Activated CD4-positive, alpha-beta T cell treated with anti-CD3 and anti-CD28 coated beads for 36 hours (primary cell): ENCODE measurements around the gene AK4. TPM values are rescaled to one million over a fixed set of nuclear protein-coding genes. Genes with fewer than 3 reads are reported as not detected.

Experiments used
- ATAC-seq: fragments of 200-7000 bp; cut with Tn5 transposase; one replicate; pipeline ENCODE4 v1.10.0; 2021; ENCODE audit warnings: mild to moderate bottlenecking, moderate library complexity
- CTCF ChIA-PET: fragments of 350-600 bp; sonication (Branson Sonifier 250); formaldehyde crosslinking; loops from one replicate; lab custom pipeline; 2021; ENCODE audit warnings: antibody characterized with exemption; lab: Charles Lee
- POLR2A ChIA-PET: fragments of 350-600 bp; sonication (Branson Sonifier 250); formaldehyde crosslinking; loops from one replicate; lab custom pipeline; 2021; ENCODE audit warnings: antibody characterized with exemption, inconsistent platforms; lab: Charles Lee
- DNase-seq: peaks from one replicate; pipeline ENCODE4 v3.0.0-alpha.2; 2020
- H3K27ac Mint-ChIP-seq: one replicate; pipeline ENCODE4 v1.8.0; 2021; ENCODE audit warnings: mixed read lengths
- H3K27me3 Mint-ChIP-seq: one replicate; pipeline ENCODE4 v1.8.0; 2021; ENCODE audit warnings: mixed read lengths
- H3K36me3 Mint-ChIP-seq: one replicate; pipeline ENCODE4 v1.8.0; 2021; ENCODE audit warnings: low read depth, mixed read lengths
- H3K4me1 Mint-ChIP-seq: one replicate; pipeline ENCODE4 v1.8.0; 2021; ENCODE audit warnings: mixed read lengths
- H3K4me3 Mint-ChIP-seq: one replicate; pipeline ENCODE4 v1.8.0; 2021; ENCODE audit warnings: mild to moderate bottlenecking, moderate library complexity, mixed read lengths
- H3K9me3 Mint-ChIP-seq: one replicate; pipeline ENCODE4 v1.8.0; 2021; ENCODE audit warnings: low read depth, mixed read lengths
- intact Hi-C, 2 experiments: fragments of 100-400 bp; cut with DNase I in 1 of 2; cut with micrococcal nuclease in 1 of 2; formaldehyde crosslinking; loops; one replicate each; pipeline versions ENCODE4 v1.14.2 to v1.15.1; 2022 to 2024; cut with DNase I, micrococcal nuclease
- total RNA-seq, 2 experiments: library from RNA; stranded (reverse); gene quantifications; one replicate each; pipeline ENCODE4 v1.2.3, GENCODE V29; 2021

Gene AK4
- total RNA-seq, 2 experiments from 2014 or later: 90.4 to 102 TPM

- H3K4me1 Mint-ChIP-seq: peaks cover 29% of the 10 kb centered on the region
- DNase-seq (no peak), ATAC-seq (no peak)
- no peaks in the 10 kb centered on the region for H3K9me3 Mint-ChIP-seq
- H3K27ac Mint-ChIP-seq: no peak overlapping the region
- H3K4me3 Mint-ChIP-seq: peak overlapping the region; percentile 55
- ChIA-PET CTCF (interaction anchor here (0.6 to 0.8 kb wide), 2 partner anchors 89 to 733 kb away, joined by 3 read pairs; no protein-coding TSS in a partner anchor), POLR2A (no interaction called here)
- peaks cover 27% of the 10 kb centered on the region for H3K27me3 Mint-ChIP-seq
- intact Hi-C loops: loop anchor here (1.0 to 10.0 kb wide), 3 partner anchors 130 to 1660 kb away; partner anchors contain the start of genes DNAI4 (in 1 of the 2), LEPR (in 1 of the 2), LEPROT (in 1 of the 2) and MIER1 (in 1 of the 2)
- H3K36me3 Mint-ChIP-seq: no peaks in the 10 kb centered on the region
These were observed 117.3 kb downstream of the AK4 start for GRCh38 chr1:65265296-65265650.

GRCh38 chr1:65265651-65266351, 117.8 kb downstream of the AK4 start:
- H3K36me3 Mint-ChIP-seq: no peaks in the 10 kb centered on the region
- peak overlapping the region; percentile 55 for H3K4me3 Mint-ChIP-seq
- peaks cover 23% of the 10 kb centered on the region for H3K4me1 Mint-ChIP-seq
- ATAC-seq (peak; percentile 31), DNase-seq (peak; percentile 49)
- H3K27me3 Mint-ChIP-seq: peaks cover 27% of the 10 kb centered on the region
- H3K9me3 Mint-ChIP-seq: no peaks in the 10 kb centered on the region
- intact Hi-C loops: loop anchor here (1.0 to 10.0 kb wide), 3 partner anchors 129 to 1659 kb away; partner anchors contain the start of genes DNAI4 (in 1 of the 2), LEPR (in 1 of the 2), LEPROT (in 1 of the 2) and MIER1 (in 1 of the 2)
- ChIA-PET POLR2A (no interaction called here), CTCF (interaction anchor here (0.6 kb wide), 1 partner anchor 732 kb away, joined by 3 read pairs; no protein-coding TSS in a partner anchor)
- peak overlapping the region; percentile 51 for H3K27ac Mint-ChIP-seq

GRCh38 chr1:65266476-65266875, 118.5 kb downstream of the AK4 start:
- ATAC-seq (no peak), DNase-seq (no peak)
- intact Hi-C loops: loop anchor here (10.0 kb wide), 2 partner anchors 128 to 1658 kb away; partner anchors contain the start of genes DNAI4 (in 1 of the 2) and MIER1 (in 1 of the 2)
- peaks cover 19% of the 10 kb centered on the region for H3K4me1 Mint-ChIP-seq
- peaks cover 27% of the 10 kb centered on the region for H3K27me3 Mint-ChIP-seq
- H3K27ac Mint-ChIP-seq: peak overlapping the region; percentile 51
- POLR2A ChIA-PET: no interaction called here
- no peaks in the 10 kb centered on the region for H3K9me3 Mint-ChIP-seq
- CTCF ChIA-PET: interaction anchor here (1.2 to 1.5 kb wide), 2 partner anchors 10 to 36 kb away, joined by 4 read pairs; no protein-coding TSS in a partner anchor
- H3K4me3 Mint-ChIP-seq: peak overlapping the region; percentile 55
- H3K36me3 Mint-ChIP-seq: no peaks in the 10 kb centered on the region

DNA sequence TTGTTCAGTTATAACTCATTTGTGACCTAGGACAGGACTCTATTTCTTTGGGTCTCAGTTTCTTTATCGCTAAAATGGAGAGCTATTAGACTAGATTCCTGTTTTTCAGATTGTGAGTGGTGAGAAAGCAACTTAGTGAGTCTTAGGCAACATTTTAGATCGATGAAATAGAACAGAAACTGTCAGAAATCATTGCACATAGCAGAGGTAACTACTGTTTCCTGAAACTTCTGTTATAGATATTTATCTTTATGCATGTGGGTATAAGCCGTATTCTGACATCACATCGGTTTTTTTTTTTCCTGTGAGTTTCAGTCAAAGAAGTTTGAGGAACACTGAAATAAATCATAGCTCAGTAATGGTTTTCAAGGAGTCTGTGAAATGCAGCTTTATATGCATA, 119.3 kb downstream of the AK4 start:
- ChIA-PET CTCF (interaction anchor here (1.2 to 1.5 kb wide), 2 partner anchors 11 to 37 kb away, joined by 4 read pairs; no protein-coding TSS in a partner anchor), POLR2A (no interaction called here)
- Mint-ChIP-seq H3K27ac (no peak overlapping the region), H3K36me3 (no peaks in the 10 kb centered on the region), H3K4me1 (peaks cover 19% of the 10 kb centered on the region), H3K4me3 (no peak overlapping the region), H3K9me3 (no peaks in the 10 kb centered on the region), H3K27me3 (peaks cover 28% of the 10 kb centered on the region)
- ATAC-seq: no peak
- intact Hi-C loops: loop anchor here (10.0 kb wide), 2 partner anchors 128 to 1658 kb away; partner anchors contain the start of genes DNAI4 (in 1 of the 2) and MIER1 (in 1 of the 2)
- DNase-seq: no peak

- Mint-ChIP-seq H3K4me3 (no peak overlapping the region), H3K27me3 (peaks cover 29% of the 10 kb centered on the region), H3K36me3 (no peaks in the 10 kb centered on the region), H3K4me1 (peaks cover 19% of the 10 kb centered on the region), H3K9me3 (no peaks in the 10 kb centered on the region), H3K27ac (no peak overlapping the region)
- ChIA-PET CTCF (interaction anchor here (1.2 to 1.5 kb wide), 3 partner anchors 11 to 38 kb away, joined by 4 to 5 read pairs (median 4); no protein-coding TSS in a partner anchor), POLR2A (no interaction called here)
- no peak for DNase-seq
- ATAC-seq: no peak
- intact Hi-C loops: loop anchor here (10.0 kb wide), 2 partner anchors 127 to 1657 kb away; partner anchors contain the start of genes DNAI4 (in 1 of the 2) and MIER1 (in 1 of the 2)
These were observed 119.7 kb downstream of the AK4 start for GRCh38 chr1:65267683-65268082.

- no peaks in the 10 kb centered on the region for H3K9me3 Mint-ChIP-seq
- peaks cover 21% of the 10 kb centered on the region for H3K27me3 Mint-ChIP-seq
- intact Hi-C loops: loop anchor here (10.0 kb wide), 2 partner anchors 125 to 1655 kb away; partner anchors contain the start of genes DNAI4 (in 1 of the 2) and MIER1 (in 1 of the 2)
- POLR2A ChIA-PET: no interaction called here
- no peaks in the 10 kb centered on the region for H3K36me3 Mint-ChIP-seq
- no peak for ATAC-seq
- CTCF ChIA-PET: interaction anchor here (0.8 to 1.2 kb wide), 3 partner anchors 9 to 206 kb away, joined by 3 to 4 read pairs (median 4); no protein-coding TSS in a partner anchor
- H3K4me3 Mint-ChIP-seq: no peak overlapping the region
- H3K27ac Mint-ChIP-seq: no peak overlapping the region
- peaks cover 15% of the 10 kb centered on the region for H3K4me1 Mint-ChIP-seq
- no peak for DNase-seq
These were observed 121.6 kb downstream of the AK4 start for GRCh38 chr1:65269612-65270011.

GRCh38 chr1:65276197-65276939, 128.4 kb downstream of the AK4 start:
- ChIA-PET POLR2A (no interaction called here), CTCF (interaction anchor here (0.8 kb wide), 1 partner anchor 17 kb away, joined by 3 read pairs; no protein-coding TSS in a partner anchor)
- Mint-ChIP-seq H3K36me3 (no peaks in the 10 kb centered on the region), H3K4me1 (no peaks in the 10 kb centered on the region), H3K9me3 (no peaks in the 10 kb centered on the region), H3K27ac (no peak overlapping the region), H3K4me3 (no peak overlapping the region), H3K27me3 (peaks cover 10% of the 10 kb centered on the region)
- ATAC-seq (no peak), DNase-seq (no peak)
- intact Hi-C loops: no loop called here

DNA sequence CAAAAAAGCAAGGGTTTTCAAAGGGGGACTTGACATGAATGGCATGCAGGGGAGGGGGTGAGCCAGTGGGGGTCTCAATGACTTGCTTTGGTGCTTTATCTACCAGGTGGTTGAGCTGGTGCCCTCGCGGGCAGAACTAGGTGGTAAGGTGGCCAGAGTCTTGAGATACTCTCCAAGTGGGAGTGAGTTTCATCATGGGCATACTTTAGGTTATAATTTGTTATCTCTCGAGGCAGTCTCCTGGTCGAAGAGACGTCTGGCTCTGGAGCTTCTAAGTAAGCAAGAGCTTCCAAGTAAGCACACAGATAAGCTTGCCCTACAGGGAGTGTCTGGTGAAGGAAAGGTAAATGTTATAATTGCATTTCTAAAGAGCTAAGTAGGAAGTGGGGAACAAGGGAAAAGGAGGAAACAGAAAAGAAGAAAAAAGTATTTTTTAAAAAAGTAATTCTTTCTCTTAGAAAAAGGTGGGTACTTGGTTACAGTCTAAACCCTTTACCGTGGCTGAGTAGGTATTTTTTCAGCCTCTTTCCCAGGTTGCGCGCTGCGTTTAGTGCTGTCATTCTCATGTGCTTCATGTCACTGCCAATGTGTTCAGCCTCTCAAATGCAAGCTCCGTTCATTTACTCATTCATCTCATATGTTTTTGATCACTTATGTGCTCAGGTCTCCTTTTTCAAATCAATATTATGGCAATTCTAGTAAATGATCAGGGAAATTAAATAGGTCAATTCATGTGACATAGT, 129.8 kb downstream of the AK4 start:
- Mint-ChIP-seq H3K4me3 (no peak overlapping the region), H3K4me1 (no peaks in the 10 kb centered on the region), H3K27me3 (peaks cover 9% of the 10 kb centered on the region), H3K27ac (no peak overlapping the region), H3K36me3 (no peaks in the 10 kb centered on the region), H3K9me3 (no peaks in the 10 kb centered on the region)
- intact Hi-C loops: no loop called here
- CTCF ChIA-PET: no interaction called here
- ATAC-seq (no peak), DNase-seq (no peak)
- POLR2A ChIA-PET: interaction anchor here (0.6 kb wide), 1 partner anchor 61 kb away, joined by 9 read pairs; no protein-coding TSS in a partner anchor

DNA sequence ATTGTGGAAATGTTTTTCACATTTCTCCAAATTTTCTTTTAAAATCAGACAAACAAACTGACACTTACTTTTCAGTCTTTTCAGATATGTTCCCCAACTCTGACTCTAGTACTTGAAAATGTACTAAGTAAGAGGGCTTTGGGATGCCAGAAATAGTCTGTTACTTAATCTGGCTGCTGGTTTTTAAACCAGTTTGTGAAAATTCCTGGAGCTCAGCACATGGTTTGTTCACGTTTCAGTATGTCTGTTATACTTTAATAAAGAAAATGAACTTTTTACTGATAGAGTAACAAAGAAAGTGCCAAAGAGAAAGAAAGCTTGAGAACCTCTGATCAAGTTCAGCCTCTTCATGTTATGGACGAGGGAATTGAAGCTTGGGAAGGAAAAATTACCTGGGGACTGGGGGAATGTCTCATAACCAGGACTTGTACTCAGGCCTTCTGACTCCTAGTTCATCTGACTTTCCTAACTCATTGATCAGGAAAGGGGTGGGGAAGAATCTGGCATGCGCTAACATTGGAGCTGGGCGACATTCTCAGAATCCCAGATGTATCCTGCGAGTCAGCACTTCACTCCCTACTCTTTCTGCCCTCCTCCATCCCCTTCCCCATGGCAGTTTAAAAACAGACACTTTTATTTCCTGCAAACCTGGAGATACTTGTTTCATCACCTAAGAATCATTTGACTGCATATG, 130.5 kb downstream of the AK4 start:
- CTCF ChIA-PET: interaction anchor here (0.5 kb wide), 1 partner anchor 27 kb away, joined by 3 read pairs; no protein-coding TSS in a partner anchor
- no peaks in the 10 kb centered on the region for H3K9me3 Mint-ChIP-seq
- POLR2A ChIA-PET: no interaction called here
- DNase-seq (no peak), ATAC-seq (no peak)
- H3K4me3 Mint-ChIP-seq: no peak overlapping the region
- intact Hi-C loops: no loop called here
- H3K4me1 Mint-ChIP-seq: no peaks in the 10 kb centered on the region
- H3K27me3 Mint-ChIP-seq: peaks cover 9% of the 10 kb centered on the region
- no peak overlapping the region for H3K27ac Mint-ChIP-seq
- no peaks in the 10 kb centered on the region for H3K36me3 Mint-ChIP-seq
